Stimulated activated CD8-positive, alpha-beta memory T cell treated with anti-CD3 and anti-CD28 coated beads, Interleukin-7, amount 100 ng/mL, for 48 hours (primary cell): ENCODE measurements around the gene PITPNC1.

Experiments
- DNase-seq, 2 donors: peaks; one replicate each; pipeline ENCODE4 v3.0.0-alpha.2; 2020; ENCODE audit warnings: low read depth in 1 of 2; ENCODE audit errors: extremely low read depth in 1 of 2

The PITPNC1 gene

DNA sequence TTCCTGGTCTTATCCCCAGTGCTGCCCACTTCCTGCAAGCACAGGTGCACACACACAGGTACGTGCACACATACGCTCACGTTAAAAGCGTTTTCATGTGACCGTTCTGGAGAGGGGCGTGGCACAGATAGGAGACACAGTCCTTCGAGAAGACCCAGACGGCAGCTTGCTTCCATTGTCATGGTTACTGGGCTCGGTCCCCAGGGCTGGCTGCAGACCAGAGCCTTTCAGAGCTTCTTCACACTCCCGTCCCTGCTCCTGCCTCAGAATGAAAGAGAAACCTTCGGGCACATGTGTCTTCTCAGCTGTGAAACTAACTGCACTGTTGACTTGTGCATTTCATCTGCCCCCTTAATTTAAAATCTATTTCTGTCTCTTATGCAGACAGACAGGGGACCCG lies 154.2 kb downstream of the PITPNC1 start:
- no peak for DNase-seq

DNA sequence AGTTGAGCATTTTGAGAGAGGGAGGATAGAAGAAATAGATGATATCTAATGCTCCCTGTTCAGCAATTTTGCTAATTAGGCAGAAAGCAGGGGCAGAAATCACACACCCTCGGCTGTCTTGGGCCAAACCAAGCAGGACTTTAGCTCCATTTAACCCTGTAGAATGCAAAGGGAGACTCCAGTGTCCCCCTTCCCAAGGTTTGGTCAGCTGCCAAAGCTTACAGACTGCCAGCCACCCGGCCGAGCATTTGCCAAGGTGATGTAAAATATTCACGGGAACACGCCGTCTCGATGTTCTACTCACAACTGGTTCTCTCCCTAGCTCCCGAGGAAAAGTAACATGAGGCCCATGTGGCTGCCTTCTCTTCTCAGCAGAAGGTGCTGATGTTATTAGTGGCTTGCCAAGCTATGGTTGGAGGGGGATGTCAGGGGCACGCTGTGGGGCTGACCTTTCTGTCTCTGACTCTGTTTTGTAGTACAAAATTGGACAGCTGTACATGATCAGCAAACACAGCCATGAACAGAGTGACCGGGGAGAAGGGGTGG lies 155.3 kb downstream of the PITPNC1 start:
- no peak for DNase-seq

DNA sequence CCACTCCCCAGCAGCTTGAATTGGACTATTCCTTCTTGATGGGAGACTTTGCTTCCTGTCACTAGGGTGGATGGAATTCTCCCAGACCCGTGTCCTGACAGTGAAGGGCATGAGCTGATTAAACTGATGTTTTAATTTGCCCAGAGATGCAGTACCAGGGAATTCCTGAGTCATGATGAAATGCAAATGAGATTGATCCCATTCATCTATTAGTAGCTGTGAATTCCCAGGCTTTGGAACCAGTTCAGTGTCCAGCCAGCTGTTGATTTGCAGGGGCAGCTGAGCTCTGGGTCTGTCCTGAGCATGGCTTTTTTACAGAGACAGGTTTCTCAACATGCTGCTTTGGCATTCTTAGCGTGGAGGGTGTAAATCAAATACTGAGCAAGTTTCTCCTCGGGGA lies 157.9 kb downstream of the PITPNC1 start:
- DNase-seq: no peak

DNA sequence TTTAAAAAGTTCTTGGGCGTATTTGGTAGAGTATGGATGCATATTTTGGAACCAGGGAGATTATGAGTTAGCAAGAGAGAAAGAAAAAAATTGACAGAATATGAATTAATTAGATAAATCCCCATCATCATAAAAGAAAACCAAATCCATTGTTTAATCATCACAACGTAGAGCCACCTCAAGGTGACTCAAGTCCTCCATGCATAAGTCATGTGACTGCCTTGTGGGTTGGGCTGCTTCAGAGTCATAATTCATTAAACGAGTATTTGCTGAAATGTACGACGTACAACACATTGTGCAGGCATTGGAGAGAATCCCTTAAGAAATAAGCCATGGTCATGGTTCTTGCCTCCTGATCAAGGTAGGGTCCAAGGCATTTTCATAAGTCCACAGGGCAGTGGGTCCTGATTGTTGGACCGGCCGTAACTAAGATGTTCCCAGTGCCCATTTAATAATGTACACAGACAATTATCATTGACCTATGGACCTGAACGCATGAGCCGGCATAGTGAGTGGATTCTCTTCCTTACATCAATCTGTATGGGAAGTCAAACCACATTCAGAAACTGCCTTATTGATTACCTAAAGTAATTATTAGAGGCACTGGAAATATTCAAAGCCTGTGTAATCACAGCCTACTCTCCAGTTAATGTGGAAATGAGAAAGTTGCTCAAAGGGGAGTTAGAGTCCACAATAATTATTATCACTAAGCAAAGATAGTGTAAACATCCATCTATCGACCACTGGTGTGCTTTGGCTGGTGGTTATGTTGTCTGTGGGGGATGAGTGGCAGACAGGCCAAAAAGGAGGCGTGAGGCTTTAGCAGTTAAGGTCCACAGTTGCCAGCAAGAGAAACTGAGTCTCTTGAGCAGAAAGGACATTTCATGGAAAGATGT lies 165.4 kb downstream of the PITPNC1 start:
- no peak for DNase-seq

DNA sequence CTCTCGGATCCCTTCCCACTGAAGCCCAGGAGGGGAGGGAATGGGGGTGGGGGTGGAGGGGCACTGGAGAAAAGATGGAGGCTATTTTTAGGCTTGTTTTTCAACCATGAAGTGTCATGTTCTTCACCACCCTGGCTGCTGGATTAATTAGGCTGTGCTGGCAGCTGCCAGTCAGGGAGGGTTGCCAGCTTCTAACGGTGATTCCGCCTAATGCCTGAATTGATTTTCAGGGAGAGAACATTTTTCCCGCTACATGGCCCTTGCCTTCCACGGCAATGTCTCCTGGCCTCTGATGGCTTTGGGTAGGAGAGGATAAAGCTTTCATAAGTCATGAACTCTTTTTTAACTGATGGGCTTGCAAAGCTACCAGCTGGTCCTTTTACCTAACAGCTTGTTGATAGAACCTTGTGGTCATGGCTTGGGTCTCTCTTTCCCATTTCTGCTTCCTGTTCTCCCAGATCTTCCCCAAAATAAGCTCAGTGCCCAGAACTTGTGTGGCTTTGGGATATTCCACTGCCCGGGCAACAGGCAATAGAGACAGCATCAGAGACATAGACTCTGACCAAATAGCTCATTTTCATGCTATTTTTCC lies 167.4 kb downstream of the PITPNC1 start:
- DNase-seq: no peak

DNA sequence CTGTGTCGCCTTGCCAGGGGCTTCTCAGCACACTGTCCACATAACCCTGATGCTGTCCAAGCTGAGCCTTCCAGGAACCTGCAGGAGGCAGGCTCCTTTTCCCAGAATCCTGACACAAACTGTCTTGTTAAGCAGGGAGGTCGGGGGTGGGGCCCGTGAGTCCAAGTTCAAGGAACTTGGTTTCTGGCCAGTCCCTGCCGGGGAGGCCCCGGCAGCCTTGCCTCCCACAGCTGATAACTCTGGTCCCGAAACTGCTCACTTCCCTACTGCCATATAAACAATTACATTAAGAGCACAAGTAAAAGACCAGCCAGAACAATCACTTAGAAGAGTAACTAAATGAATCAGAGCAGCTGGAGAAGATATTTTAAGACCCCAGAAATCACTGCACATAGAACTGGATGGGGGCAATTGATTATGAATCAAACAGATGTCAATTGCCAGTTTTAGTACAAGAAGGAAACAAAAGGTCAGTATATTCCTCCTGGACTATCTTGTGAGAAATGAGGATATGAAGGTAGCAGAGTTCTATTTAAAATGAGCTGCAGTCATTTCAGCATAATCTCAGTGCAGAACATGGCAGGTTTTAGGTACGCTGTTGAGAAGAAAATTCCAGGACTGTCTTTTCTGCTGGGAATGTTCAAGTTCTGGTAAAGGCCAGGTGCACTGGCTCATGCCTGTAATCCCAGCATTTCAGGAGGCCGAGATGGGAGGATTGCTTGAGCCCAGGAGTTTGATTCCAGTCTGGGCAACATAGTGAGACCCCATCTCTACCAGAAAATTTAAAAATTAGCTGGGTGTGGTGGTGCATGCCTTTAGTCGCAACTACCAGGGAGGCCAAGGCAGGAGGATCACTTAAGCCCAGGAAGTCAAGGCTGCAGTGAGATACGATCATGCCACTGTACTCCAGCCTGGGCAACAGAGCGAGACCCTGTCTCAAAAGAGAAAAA lies 169.8 kb downstream of the PITPNC1 start:
- DNase-seq: no peak

DNA sequence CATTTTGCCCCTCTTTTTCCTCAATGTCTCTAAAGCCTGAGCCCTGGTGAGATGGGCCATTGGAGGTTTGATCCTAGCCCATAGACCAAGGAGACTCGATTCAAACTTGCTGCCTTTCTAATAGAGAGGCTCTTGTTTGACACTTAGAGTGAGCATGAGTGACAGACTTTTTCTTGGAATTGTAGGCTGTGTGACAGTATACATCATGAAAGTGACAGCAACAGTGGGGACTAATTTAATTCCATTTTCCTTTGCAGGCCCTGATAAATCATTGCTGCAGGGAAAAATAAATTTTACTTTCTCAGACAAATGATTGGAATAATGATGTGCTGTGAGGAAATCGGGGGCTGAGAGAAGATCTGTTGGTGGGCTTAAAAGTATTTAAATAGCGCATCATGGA lies 171.6 kb downstream of the PITPNC1 start:
- DNase-seq: no peak

DNA sequence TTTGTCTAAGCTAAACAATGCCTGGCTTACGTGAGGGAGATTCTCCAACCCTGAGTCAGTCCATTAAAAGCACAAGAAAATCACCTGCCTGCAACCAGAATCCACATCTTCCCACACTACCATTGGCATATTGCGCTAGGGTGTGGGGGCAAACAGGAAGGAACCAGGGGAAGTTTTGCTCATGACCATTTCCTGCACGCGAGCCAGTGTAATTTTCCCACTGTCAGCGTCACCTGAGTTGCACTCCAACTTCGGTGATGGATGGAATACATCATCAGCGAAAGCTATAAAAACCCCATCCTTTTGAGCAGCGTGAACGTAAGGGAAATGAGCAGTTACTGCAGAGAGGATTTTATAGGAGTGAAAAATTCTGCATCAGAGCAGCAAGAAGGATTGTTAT lies 172.7 kb downstream of the PITPNC1 start:
- no peak for DNase-seq

DNA sequence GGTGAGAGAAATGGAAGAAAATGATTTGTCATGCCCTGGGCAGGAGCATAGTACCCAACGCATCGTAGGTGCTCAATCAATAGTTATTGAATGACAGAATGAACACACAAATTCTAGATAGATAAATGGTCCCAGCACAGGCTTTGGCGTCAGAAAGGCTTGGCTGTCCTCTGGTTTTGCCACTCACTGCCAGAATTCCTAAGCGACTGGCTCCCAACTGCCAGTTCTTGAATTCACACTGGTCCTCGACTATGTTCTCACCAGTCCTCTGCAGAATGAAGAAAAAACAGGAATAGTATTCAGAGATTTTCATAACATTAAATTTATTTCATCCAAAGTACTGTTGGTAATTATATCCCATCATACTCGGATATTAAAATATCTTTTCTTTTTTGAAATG lies 177.6 kb downstream of the PITPNC1 start:
- no peak for DNase-seq

DNA sequence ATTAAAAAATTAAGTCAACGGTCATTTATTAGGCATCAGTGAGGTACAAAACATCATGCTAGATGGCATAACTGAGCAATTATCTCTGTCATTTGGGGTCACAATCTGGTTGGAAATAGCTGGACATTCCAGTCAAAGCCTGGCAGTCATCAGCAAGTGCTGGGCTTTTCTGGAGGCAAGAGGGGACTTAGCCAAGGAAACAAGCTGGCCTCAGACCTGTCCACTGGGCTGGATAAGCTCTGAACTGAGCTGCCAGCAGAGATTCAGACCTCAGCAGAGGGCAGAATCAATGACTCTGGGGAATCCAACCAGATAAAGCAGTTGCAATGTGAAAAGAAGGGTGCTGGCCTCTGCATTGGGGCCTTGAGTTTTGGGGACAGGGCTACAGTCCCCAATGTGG lies 178.8 kb downstream of the PITPNC1 start:
- DNase-seq: no peak

DNA sequence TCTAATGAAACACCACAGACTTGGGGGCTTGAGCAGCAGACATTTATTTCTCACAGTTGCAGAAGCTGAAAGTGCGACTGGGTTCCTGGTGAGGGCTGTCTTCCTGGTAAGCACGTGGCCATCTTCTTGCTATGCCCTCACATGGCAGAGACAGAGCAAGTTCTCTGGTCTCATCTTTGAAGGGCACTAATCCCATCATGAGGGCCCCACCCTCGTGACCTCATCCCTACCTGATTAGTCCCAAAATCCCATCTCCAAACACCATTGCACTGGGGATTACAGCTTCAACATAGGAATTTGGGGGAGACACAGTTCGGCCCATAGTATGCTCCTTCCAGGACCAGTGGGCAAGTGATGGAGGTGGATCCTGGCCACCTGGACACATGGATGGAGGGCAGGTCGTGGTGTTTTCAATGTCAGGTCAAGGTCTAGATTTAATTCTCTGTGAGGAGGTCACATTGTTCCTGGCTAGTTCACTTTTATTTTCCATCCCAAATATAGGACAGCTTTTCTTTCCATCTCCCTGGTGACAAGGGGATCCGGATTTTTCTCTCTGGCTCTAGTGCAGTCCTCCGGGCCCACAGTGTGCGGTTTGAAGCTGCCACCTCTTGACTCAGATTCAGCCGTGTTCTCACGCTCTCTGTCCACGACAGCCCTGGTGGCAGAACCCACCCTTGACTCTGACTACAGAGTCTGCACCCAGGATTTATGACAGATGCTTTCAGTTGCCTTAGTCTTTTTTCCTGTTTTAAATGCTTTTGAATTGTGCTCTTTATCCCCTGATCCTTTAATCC lies 180.2 kb downstream of the PITPNC1 start:
- no peak for DNase-seq

DNA sequence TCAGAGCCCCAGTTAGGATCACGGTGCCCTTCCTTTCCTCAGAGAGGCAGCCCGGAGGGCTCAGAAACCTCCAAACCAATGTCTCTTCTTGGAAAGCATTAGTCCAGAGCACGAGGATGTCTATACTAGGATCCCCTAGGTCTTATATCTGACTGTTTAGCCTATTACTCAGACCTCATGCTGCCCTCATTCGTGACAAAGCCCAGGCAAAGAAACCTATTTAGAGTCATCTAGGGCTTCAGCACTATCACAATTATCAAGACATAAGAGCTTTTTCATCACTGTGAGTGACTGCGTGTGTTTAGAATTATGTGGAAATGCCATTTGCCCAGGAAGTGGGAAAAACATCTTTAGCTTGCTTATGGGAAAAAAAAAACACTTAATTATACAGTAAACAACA lies 180.8 kb downstream of the PITPNC1 start:
- no peak for DNase-seq

DNA sequence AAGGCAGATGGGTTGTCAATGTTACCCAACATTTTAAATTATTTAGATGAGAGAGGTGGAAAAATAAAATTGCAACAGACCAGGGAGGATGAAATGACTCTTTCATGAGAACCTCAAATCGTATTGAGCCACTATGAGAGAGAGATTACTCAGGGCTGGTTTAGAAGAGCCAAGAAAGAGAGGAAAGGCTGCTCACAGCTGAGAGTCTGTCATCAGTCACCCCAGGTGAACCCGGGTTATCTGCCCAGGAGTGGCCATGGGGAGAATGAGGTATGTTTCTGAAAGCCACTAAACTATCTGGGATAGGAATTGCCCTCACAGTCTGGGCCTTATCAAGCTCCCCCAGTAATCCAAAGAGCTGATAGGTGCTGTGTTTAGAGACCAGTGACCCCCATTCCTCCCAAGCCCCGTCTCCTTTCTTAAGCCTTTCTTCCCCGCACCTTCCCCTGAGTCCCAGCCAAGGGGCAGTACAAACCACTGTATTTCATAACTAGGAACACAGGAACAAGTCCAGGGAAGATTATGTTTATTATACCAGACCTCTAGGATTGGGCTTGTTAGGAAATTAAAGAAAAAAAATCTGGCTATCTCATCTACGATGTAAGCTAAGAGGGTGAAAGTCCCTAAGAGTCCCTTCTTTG lies 181.8 kb downstream of the PITPNC1 start:
- no peak for DNase-seq

DNA sequence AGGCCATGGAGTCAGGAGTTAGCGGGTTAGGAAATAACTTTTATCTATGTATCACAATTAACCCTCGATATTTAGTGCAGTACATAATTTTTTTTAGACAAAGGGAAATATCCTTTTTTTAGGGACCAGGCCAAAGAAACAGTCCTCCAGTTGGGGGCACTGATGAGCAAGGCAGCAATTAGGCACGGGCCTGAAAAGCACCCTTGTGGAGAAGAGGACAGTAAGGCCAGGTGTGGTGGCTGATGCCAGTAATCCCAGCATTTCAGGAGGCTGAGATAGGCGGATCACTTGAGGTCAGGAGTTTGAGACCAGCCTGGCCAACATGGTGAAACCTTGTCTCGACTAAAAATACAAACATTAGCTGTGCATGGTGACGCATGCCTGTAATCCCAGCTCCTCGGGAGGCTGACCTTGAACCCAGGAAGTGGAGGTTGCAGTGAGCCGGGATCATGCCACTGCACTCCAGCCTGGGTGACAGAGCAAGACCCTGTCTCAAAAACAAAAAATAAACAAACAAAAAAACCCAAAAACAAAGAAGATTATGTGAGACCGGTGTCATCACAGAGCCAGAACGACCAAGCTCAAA lies 182.4 kb downstream of the PITPNC1 start:
- no peak for DNase-seq

DNA sequence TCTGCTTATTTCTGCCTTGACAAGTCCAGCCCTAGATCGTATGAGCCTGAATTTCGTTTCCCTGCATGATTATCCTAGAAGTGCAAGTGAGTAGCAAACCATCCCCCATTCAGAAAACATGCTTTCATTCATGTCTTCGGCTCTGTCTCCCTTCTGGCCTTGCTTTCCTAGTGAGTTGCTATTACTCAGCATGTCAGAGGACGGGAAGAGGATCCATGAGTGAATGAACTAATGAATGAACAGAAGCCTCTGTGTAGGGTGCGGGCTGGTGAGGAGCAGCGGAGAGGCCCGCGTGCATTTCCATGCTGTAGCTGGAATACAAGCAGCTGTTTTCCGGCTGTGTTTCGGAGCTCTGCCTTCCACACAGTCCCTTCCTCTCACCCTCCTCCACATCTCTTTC lies 184.9 kb downstream of the PITPNC1 start:
- no peak for DNase-seq

DNA sequence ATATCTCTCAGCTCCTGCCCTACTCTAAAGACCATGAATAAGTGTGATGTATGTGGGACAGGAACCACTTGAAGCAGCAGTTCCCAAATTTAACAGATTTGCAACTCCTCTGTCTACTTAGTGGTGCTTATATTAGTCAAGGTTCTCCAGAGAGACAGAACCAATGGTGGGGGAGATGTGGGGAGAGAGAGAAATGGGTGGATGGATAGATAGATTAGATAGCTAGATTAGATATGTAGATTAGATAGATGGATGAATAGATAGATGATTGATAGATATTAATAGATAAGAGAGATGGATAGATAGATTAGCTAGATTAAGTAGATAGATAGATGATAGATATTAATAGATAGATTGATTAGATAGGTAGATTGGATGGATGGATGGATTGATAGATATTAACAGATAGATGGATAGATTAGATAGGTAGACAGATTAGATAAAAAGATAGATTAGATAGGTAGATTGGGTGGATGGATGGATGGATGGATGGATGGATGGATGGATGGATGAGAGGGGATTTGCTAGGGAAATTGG lies 186.7 kb downstream of the PITPNC1 start:
- no peak for DNase-seq

DNA sequence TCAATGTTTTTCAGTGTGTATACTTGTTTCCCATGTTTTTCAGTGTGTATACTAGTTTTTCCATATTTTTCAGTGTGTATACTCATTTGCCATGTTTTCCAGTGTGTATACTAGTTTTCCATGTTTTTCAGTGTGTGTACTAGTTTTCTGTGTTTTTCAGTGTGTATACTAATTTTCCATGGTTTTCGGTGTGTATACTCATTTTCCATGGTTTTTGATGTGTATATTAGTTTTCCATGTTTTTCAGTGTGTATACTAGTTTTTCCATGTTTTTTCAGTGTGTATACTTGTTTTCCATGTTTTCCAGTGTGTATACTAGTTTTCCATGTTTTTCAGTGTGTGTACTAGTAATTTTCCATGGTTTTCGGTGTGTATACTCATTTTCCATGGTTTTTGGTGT lies 188.0 kb downstream of the PITPNC1 start:
- DNase-seq: no peak

DNA sequence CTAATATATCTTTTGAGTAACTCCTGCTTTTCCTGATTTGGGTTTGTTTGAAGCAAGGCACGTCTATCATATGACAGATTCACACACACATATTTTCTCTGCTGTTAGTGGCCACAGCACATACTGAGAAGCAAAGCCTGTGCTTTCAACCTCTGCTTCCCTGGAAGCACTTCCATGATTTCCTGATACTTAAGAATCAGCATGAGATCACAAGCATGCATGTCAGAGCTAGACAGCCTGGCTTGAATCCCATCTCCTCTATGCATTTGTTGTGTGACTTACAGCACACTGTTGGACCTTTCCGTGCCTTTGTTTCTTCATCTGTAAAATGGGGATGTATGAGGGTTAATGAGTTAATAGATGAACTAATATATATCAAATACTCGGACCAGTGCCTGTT lies 189.6 kb downstream of the PITPNC1 start:
- DNase-seq: no peak

DNA sequence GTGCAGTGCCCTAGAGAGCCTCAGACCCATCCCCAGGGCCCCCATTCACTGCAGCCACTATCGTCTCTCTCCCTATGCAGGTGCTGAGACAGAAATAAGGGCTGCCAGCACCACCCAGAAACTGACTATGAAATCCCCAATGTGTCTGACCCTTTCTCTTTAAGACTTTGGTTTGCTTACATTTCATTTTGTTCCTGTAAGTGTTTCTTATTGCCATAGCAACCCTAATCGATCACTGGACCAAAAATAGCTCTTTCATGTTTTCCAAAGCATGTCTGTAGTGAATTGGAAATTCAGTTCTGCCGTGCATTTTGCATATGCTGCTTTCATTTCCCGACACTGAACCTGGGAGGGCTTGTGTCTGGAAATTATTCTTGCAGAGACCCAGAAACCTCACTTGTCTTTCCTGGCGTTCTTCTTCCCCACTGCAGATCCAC lies 192.0 kb downstream of the PITPNC1 start:
- DNase-seq: no peak
